ENCODE measurements around the gene ANKRD26. TPM values are rescaled to one million over a fixed set of nuclear protein-coding genes. Genes with fewer than 3 reads are reported as not detected.
A peak's percentile ranks its signal among the peaks of the same experiment; 100 is the strongest.
"Not testable (repeated sequence)": the region's sequence is repeated elsewhere in the genome, so short reads cannot be mapped to it uniquely, and the experiment has no call there.

The ANKRD26 gene
- total and polyA plus RNA-seq, 5 donors from 2014 or later, result 1.1 to 9.6 (median 1.8) TPM

DNA sequence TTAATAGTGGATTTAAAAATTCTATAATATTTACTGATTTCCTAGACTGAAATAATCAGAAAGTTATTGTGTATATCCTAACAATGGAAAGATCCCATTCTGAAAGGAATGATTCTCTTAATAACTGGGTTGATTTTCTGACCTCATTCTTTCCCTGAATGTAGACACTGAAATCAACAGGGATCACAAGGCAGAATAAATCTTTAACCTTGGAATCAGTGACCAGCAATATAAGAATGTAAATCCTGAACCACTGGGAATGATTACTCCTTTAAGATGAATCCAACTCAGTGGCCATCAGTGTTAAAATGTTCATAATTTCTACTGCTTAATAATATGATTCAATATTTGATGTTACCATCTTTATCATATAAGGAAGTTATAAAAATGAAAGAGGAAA, 47.6 kb downstream of the ANKRD26 start:
- Mint-ChIP-seq H3K27me3 (no peaks in the 10 kb centered on the region), H3K4me1 (no peaks in the 10 kb centered on the region), H3K36me3 (peaks cover 12% of the 10 kb centered on the region), H3K4me3 (no peak overlapping the region), H3K27ac (no peak overlapping the region), H3K9me3 (no peaks in the 10 kb centered on the region)
- no peaks in the 10 kb centered on the region for H3K27me3 ChIP-seq (ENCODE audit: control insufficient read depth, insufficient read depth, low read length)
- no peak overlapping the region for H3K27ac ChIP-seq (ENCODE audit: insufficient read depth, low read length, poor library complexity, severe bottlenecking)
- ATAC-seq (ENCODE audit: low read depth in 2 of 2) (no peak), DNase-seq (no peak)
- H3K4me3 ChIP-seq (ENCODE audit: low read depth, low read length), result no peak overlapping the region
- no peaks in the 10 kb centered on the region for H3K4me1 ChIP-seq (ENCODE audit: control insufficient read depth, insufficient read depth, low read length, poor library complexity, severe bottlenecking)
- H3K36me3 ChIP-seq (ENCODE audit: control insufficient read depth, insufficient read depth, low read length), result no peaks in the 10 kb centered on the region
- H3K9me3 ChIP-seq (ENCODE audit: control insufficient read depth in 2 of 2, low read length in 2 of 2), result no peaks in the 10 kb centered on the region

DNA sequence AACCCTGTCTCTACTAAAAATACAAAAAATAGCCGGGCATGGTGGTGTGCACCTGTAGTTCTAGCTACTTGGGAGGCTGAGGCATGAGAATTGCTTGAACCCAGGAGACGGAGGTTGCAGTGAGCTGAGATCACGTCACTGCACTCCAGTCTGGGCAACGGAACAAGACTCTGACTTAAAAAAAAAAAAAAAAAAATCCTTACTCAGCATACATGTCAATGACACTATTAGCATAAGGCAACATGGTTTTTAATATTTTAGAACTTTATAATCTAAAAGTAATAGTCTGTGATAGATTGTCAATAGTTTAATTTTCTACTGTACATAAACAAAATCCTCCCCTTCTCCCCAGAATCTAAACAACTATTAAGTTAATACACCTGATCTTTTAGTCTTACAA, 55.0 kb downstream of the ANKRD26 start:
- DNase-seq; H3K27me3 ChIP-seq (ENCODE audit: control insufficient read depth, insufficient read depth, low read length); H3K27me3 Mint-ChIP-seq; H3K4me3 ChIP-seq (ENCODE audit: low read depth, low read length); H3K4me1 Mint-ChIP-seq; H3K4me3 Mint-ChIP-seq; H3K4me1 ChIP-seq (ENCODE audit: control insufficient read depth, insufficient read depth, low read length, poor library complexity, severe bottlenecking); H3K9me3 Mint-ChIP-seq; H3K27ac Mint-ChIP-seq; H3K9me3 ChIP-seq (ENCODE audit: control insufficient read depth in 2 of 2, low read length in 2 of 2); ATAC-seq (ENCODE audit: low read depth in 2 of 2); H3K27ac ChIP-seq (ENCODE audit: insufficient read depth, low read length, poor library complexity, severe bottlenecking): not testable (repeated sequence)
- peaks cover 26% of the 10 kb centered on the region for H3K36me3 Mint-ChIP-seq
- peaks cover 13% of the 10 kb centered on the region for H3K36me3 ChIP-seq (ENCODE audit: control insufficient read depth, insufficient read depth, low read length)

GRCh38 chr10:27041196-27041595, 59.1 kb downstream of the ANKRD26 start:
- H3K27me3 ChIP-seq (ENCODE audit: control insufficient read depth, insufficient read depth, low read length), result no peaks in the 10 kb centered on the region
- Mint-ChIP-seq H3K4me3 (no peak overlapping the region), H3K27me3 (no peaks in the 10 kb centered on the region), H3K27ac (peak overlapping the region in 2 of 3 donors; percentile 2 to 23), H3K4me1 (peaks cover 0 to 4% (median 0%) of the 10 kb centered on the region in 4 donors), H3K36me3 (peaks cover 37% of the 10 kb centered on the region), H3K9me3 (no peaks in the 10 kb centered on the region)
- H3K36me3 ChIP-seq (ENCODE audit: control insufficient read depth, insufficient read depth, low read length), result peaks cover 18% of the 10 kb centered on the region
- H3K4me3 ChIP-seq (ENCODE audit: low read depth, low read length), result no peak overlapping the region
- no peak overlapping the region for H3K27ac ChIP-seq (ENCODE audit: insufficient read depth, low read length, poor library complexity, severe bottlenecking)
- no peaks in the 10 kb centered on the region for H3K4me1 ChIP-seq (ENCODE audit: control insufficient read depth, insufficient read depth, low read length, poor library complexity, severe bottlenecking)
- H3K9me3 ChIP-seq (ENCODE audit: control insufficient read depth in 2 of 2, low read length in 2 of 2), result no peaks in the 10 kb centered on the region
- no peak for ATAC-seq (ENCODE audit: low read depth in 2 of 2)
- no peak for DNase-seq

GRCh38 chr10:27038168-27038567, 62.1 kb downstream of the ANKRD26 start:
- no peak overlapping the region for H3K27ac ChIP-seq (ENCODE audit: insufficient read depth, low read length, poor library complexity, severe bottlenecking)
- no peak for ATAC-seq (ENCODE audit: low read depth in 2 of 2)
- Mint-ChIP-seq H3K9me3 (no peaks in the 10 kb centered on the region), H3K4me1 (peaks cover 5 to 15% (median 8%) of the 10 kb centered on the region in 4 donors), H3K27me3 (no peaks in the 10 kb centered on the region), H3K27ac (no peak overlapping the region), H3K4me3 (no peak overlapping the region), H3K36me3 (peaks cover 43% of the 10 kb centered on the region)
- no peaks in the 10 kb centered on the region for H3K9me3 ChIP-seq (ENCODE audit: control insufficient read depth in 2 of 2, low read length in 2 of 2)
- no peaks in the 10 kb centered on the region for H3K27me3 ChIP-seq (ENCODE audit: control insufficient read depth, insufficient read depth, low read length)
- no peak for DNase-seq
- no peaks in the 10 kb centered on the region for H3K4me1 ChIP-seq (ENCODE audit: control insufficient read depth, insufficient read depth, low read length, poor library complexity, severe bottlenecking)
- peaks cover 18% of the 10 kb centered on the region for H3K36me3 ChIP-seq (ENCODE audit: control insufficient read depth, insufficient read depth, low read length)
- no peak overlapping the region for H3K4me3 ChIP-seq (ENCODE audit: low read depth, low read length)

DNA sequence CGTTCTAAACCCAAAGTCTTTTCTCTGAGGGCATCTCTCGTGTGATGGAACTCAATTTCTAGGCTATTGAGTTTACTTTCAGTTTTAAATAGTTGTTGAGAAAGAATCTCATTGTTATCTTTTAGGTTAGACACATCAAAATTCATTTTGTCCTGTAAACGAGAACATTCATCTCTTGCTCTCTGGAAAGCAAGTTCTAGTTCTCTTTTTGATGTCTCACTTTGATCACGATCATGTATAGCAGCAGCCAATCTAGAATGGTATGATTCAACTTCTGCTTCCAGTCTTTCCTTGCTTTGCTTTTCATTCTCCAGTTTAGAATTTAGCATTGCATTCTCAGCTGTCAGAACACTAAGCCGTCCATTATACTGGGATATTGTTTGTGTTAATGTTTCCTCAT, 65.1 kb downstream of the ANKRD26 start:
- ATAC-seq (ENCODE audit: low read depth in 2 of 2), result no peak
- Mint-ChIP-seq H3K9me3 (no peaks in the 10 kb centered on the region), H3K36me3 (peaks cover 34% of the 10 kb centered on the region), H3K27me3 (no peaks in the 10 kb centered on the region), H3K4me1 (peaks cover 7 to 19% (median 9%) of the 10 kb centered on the region in 4 donors), H3K27ac (peak overlapping the region in 2 of 3 donors; percentile 2 to 66), H3K4me3 (peak overlapping the region in 3 of 4 donors; percentile 0 to 34 (median 17))
- Histone ChIP-seq H3K36me3 (ENCODE audit: control insufficient read depth, insufficient read depth, low read length) (peaks cover 4% of the 10 kb centered on the region), H3K9me3 (ENCODE audit: control insufficient read depth in 2 of 2, low read length in 2 of 2) (no peaks in the 10 kb centered on the region), H3K4me1 (ENCODE audit: control insufficient read depth, insufficient read depth, low read length, poor library complexity, severe bottlenecking) (peaks cover 3% of the 10 kb centered on the region), H3K27me3 (ENCODE audit: control insufficient read depth, insufficient read depth, low read length) (no peaks in the 10 kb centered on the region), H3K4me3 (ENCODE audit: low read depth, low read length) (peak overlapping the region; percentile 14), H3K27ac (ENCODE audit: insufficient read depth, low read length, poor library complexity, severe bottlenecking) (no peak overlapping the region)
- DNase-seq, result peak in 1 of 3 donors; percentile 2

GRCh38 chr10:27030060-27030459, 70.2 kb downstream of the ANKRD26 start:
- no peak overlapping the region for H3K4me3 Mint-ChIP-seq
- H3K4me1 Mint-ChIP-seq, result peaks cover 8 to 13% (median 10%) of the 10 kb centered on the region in 4 donors
- Histone ChIP-seq H3K36me3 (ENCODE audit: control insufficient read depth, insufficient read depth, low read length) (no peaks in the 10 kb centered on the region), H3K4me3 (ENCODE audit: low read depth, low read length) (no peak overlapping the region), H3K27ac (ENCODE audit: insufficient read depth, low read length, poor library complexity, severe bottlenecking) (no peak overlapping the region), H3K27me3 (ENCODE audit: control insufficient read depth, insufficient read depth, low read length) (no peaks in the 10 kb centered on the region), H3K9me3 (ENCODE audit: control insufficient read depth in 2 of 2, low read length in 2 of 2) (no peaks in the 10 kb centered on the region), H3K4me1 (ENCODE audit: control insufficient read depth, insufficient read depth, low read length, poor library complexity, severe bottlenecking) (peaks cover 4% of the 10 kb centered on the region)
- H3K27me3 Mint-ChIP-seq, result no peaks in the 10 kb centered on the region
- DNase-seq, result peak in 1 of 3 donors; percentile 66
- no peaks in the 10 kb centered on the region for H3K9me3 Mint-ChIP-seq
- peaks cover 38% of the 10 kb centered on the region for H3K36me3 Mint-ChIP-seq
- ATAC-seq (ENCODE audit: low read depth in 2 of 2), result no peak
- peak overlapping the region in 1 of 3 donors; percentile 25 for H3K27ac Mint-ChIP-seq

DNA sequence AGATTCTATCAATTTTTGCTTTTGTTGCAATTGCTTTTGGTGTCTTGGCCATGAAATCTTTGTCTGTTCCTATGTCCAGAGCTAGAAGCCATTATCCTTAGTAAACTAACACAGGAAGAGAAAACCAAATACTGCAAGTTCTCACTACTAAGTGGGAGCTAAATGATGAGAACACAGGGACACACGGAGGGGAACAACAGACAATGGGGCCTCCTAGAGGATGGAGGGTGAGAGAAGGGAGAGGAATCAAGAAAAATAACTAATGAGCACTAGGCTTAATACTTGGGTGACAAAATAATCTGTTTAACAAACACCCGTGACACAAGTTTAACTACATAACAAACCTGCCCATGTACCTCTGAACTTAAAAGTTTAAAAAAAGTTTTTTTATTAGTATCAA, 78.2 kb downstream of the ANKRD26 start:
- H3K36me3 ChIP-seq (ENCODE audit: control insufficient read depth, insufficient read depth, low read length), result no peaks in the 10 kb centered on the region
- H3K4me3 ChIP-seq (ENCODE audit: low read depth, low read length), result no peak overlapping the region
- Mint-ChIP-seq H3K4me3 (peak overlapping the region in 3 of 4 donors; percentile 6 to 17 (median 10)), H3K36me3 (peaks cover 27% of the 10 kb centered on the region), H3K4me1 (peaks cover 15 to 28% (median 19%) of the 10 kb centered on the region in 4 donors), H3K27ac (peak overlapping the region in 2 of 3 donors; percentile 33 to 44), H3K27me3 (no peaks in the 10 kb centered on the region), H3K9me3 (no peaks in the 10 kb centered on the region)
- H3K27me3 ChIP-seq (ENCODE audit: control insufficient read depth, insufficient read depth, low read length), result no peaks in the 10 kb centered on the region
- H3K27ac ChIP-seq (ENCODE audit: insufficient read depth, low read length, poor library complexity, severe bottlenecking), result no peak overlapping the region
- peaks cover 12% of the 10 kb centered on the region for H3K4me1 ChIP-seq (ENCODE audit: control insufficient read depth, insufficient read depth, low read length, poor library complexity, severe bottlenecking)
- no peak for ATAC-seq (ENCODE audit: low read depth in 2 of 2)
- no peaks in the 10 kb centered on the region for H3K9me3 ChIP-seq (ENCODE audit: control insufficient read depth in 2 of 2, low read length in 2 of 2)
- DNase-seq, result no peak

DNA sequence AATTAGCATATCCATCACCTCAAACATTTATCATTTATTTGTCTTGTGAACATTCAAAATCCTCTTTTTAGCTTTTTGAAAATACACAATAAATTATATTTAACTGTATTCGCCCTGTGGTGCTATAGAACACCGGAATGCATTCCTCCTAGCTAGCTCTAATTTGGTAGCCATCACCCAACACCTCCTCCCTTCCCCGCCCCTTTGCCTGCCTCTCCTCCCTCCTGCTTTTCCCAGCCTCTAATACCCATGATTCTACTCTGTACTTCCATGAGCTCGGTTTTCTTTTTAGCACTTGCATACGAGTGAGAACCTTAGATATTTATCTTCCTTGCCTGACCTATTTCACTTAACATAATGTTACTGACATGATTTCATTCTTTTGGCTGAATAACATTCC, 80.1 kb downstream of the ANKRD26 start:
- Mint-ChIP-seq H3K36me3 (peaks cover 15% of the 10 kb centered on the region), H3K4me1 (peaks cover 15 to 26% (median 16%) of the 10 kb centered on the region in 4 donors), H3K27ac (no peak overlapping the region), H3K4me3 (no peak overlapping the region), H3K27me3 (no peaks in the 10 kb centered on the region), H3K9me3 (no peaks in the 10 kb centered on the region)
- ATAC-seq (ENCODE audit: low read depth in 2 of 2) (no peak), DNase-seq (no peak)
- H3K27ac ChIP-seq (ENCODE audit: insufficient read depth, low read length, poor library complexity, severe bottlenecking), result no peak overlapping the region
- no peaks in the 10 kb centered on the region for H3K27me3 ChIP-seq (ENCODE audit: control insufficient read depth, insufficient read depth, low read length)
- no peaks in the 10 kb centered on the region for H3K36me3 ChIP-seq (ENCODE audit: control insufficient read depth, insufficient read depth, low read length)
- no peaks in the 10 kb centered on the region for H3K9me3 ChIP-seq (ENCODE audit: control insufficient read depth in 2 of 2, low read length in 2 of 2)
- H3K4me1 ChIP-seq (ENCODE audit: control insufficient read depth, insufficient read depth, low read length, poor library complexity, severe bottlenecking), result peaks cover 12% of the 10 kb centered on the region
- H3K4me3 ChIP-seq (ENCODE audit: low read depth, low read length), result no peak overlapping the region
